Panc1 (cell line): ENCODE data around the gene ITGB3. TPM values are rescaled to one million over a fixed set of nuclear protein-coding genes. Genes with fewer than 3 reads are reported as not detected.

Experiments
- ATAC-seq: fragments of 200-7000 bp; cut with Tn5 transposase; 2 replicates; pipeline ENCODE4 v1.9.1; 2020; ENCODE audit warnings: mild to moderate bottlenecking, moderate library complexity
- BruUV-seq: library from RNA; stranded (reverse); fragments of 400-500 nt; replicated peaks from 2 replicates; lab custom pipeline; 2021; lab: Mats Ljungman, UMichigan
- CTCF ChIA-PET: fragments of 300-600 bp; sonication (Branson Sonifier 250); formaldehyde crosslinking; loops from one replicate; lab custom pipeline; 2022; ENCODE audit warnings: antibody characterized with exemption; lab: Charles Lee
- POLR2A ChIA-PET: fragments of 300-600 bp; sonication (Branson Sonifier 250); formaldehyde crosslinking; loops from one replicate; lab custom pipeline; 2022; ENCODE audit warnings: antibody characterized with exemption; lab: Charles Lee
- DNase-seq: peaks from one replicate; pipeline ENCODE4 v3.0.0-alpha.2; 2010; ENCODE audit warnings: low read depth, low spot score
- H3K27ac ChIP-seq: 2 replicates; pipeline ENCODE4 v1.5.1; 2011; ENCODE audit warnings: mild to moderate bottlenecking, low read length, inconsistent platforms
- H3K27me3 ChIP-seq: fragments of 200-500 bp; sonication (Bioruptor generic); 2 replicates; pipeline ENCODE4 v1.6.0; 2014; ENCODE audit warnings: low read length, inconsistent platforms; ENCODE audit not compliant: control insufficient read depth, insufficient read depth
- H3K36me3 ChIP-seq: fragments of 200-500 bp; sonication (Bioruptor generic); 2 replicates; pipeline ENCODE4 v1.5.1; 2014; ENCODE audit warnings: inconsistent platforms, mild to moderate bottlenecking, low read length, moderate library complexity; ENCODE audit not compliant: control insufficient read depth, insufficient read depth
- H3K4me1 ChIP-seq: 2 replicates; pipeline ENCODE4 v1.5.1; 2011; ENCODE audit warnings: inconsistent platforms, mild to moderate bottlenecking, low read length, moderate library complexity; ENCODE audit not compliant: control insufficient read depth, insufficient read depth
- H3K4me3 ChIP-seq, 2 experiments: 2 replicates each; pipeline ENCODE4 v1.5.1; 2011 to 2012; ENCODE audit warnings: low read depth in 2 of 2, low read length in 2 of 2, mild to moderate bottlenecking in 2 of 2, inconsistent platforms in 1 of 2, moderate library complexity in 1 of 2
- H3K9me3 ChIP-seq: fragments of 200-500 bp; sonication (Bioruptor generic); 2 replicates; pipeline ENCODE4 v1.5.1; 2014; ENCODE audit warnings: low read depth, mild to moderate bottlenecking, inconsistent platforms, low read length, moderate library complexity; ENCODE audit not compliant: control insufficient read depth, insufficient read depth
- POLR2AphosphoS5 ChIP-seq: IDR thresholded peaks from 2 replicates; pipeline ENCODE4 v1.6.1; 2012; ENCODE audit warnings: mild to moderate bottlenecking, low read depth, low read length, moderate library complexity
- SIN3A ChIP-seq: IDR thresholded peaks from 2 replicates; pipeline ENCODE4 v1.6.1; 2012; ENCODE audit warnings: low read depth, mild to moderate bottlenecking, low read length, moderate library complexity, borderline replicate concordance; ENCODE audit not compliant: insufficient read depth
- TCF7L2 ChIP-seq: IDR thresholded peaks from 2 replicates; pipeline ENCODE4 v1.6.1; 2011; ENCODE audit warnings: mild to moderate bottlenecking, low read depth, low read length, inconsistent platforms
- in situ Hi-C: cut with HindIII; loops from 2 replicates; pipeline ENCODE4 v1.10.0; 2016; ENCODE audit warnings: low sequenced_read_pairs, low pct_unique_long_range_greater_than_20kb
- intact Hi-C: fragments of 100-400 bp; cut with micrococcal nuclease; formaldehyde crosslinking; loops from one replicate; pipeline ENCODE4 v1.10.0; 2022; ENCODE audit not compliant: unreplicated experiment
- total RNA-seq: library from RNA; stranded (reverse); gene quantifications from one replicate; pipeline ENCODE4 v1.2.1, GENCODE V29; 2021; ENCODE audit not compliant: unreplicated experiment
- TF ChIP-seq, protein P1 (sequence below), 2 experiments: IDR thresholded peaks; 2 replicates each; pipeline ENCODE4 v1.6.1; 2011 to 2012; ENCODE audit warnings: low read depth in 2 of 2, control low read depth in 1 of 2, low read length in 1 of 2, mild to moderate bottlenecking in 1 of 2, moderate library complexity in 1 of 2; ENCODE audit not compliant: insufficient read depth in 1 of 2
- TF ChIP-seq, protein P2 (sequence below): fragments of 450-650 bp; IDR thresholded peaks from 2 replicates; pipeline ENCODE4 v1.5.1; 2017; ENCODE audit warnings: mild to moderate bottlenecking

ITGB3 gene
- total RNA-seq, 1 experiment from 2014 or later, result 17.6 TPM

DNA sequence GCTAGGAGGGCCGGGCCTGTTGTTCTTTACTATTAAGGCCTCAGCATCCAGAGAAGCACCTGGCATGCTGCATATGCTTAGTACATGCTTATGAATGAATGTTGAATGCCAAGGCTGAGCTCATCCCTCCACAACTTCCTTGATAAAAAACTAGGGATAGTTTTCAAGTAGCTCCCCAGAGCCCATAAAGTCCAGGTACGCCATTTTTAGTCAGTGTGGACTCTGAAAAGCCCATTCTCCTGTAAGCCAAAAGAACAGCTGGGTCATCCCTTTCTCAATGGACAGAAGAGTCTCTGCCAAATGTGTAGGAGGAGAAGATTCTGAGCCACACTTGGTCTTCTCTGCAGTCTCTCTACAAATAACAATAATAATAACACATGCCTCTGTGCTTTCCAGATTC lies 8.9 kb upstream of the ITGB3 start:
- CTCF ChIA-PET, result no interaction called here
- H3K4me3 ChIP-seq, result no peak overlapping the region
- peaks cover 2% of the 10 kb centered on the region; the same call in 1 of the 2 replicates for H3K4me1 ChIP-seq
- H3K27ac ChIP-seq, result no peak overlapping the region
- no peaks in the 10 kb centered on the region for H3K36me3 ChIP-seq
- H3K27me3 ChIP-seq, result no peaks in the 10 kb centered on the region
- no peaks in the 10 kb centered on the region for H3K9me3 ChIP-seq
- POLR2A ChIA-PET, result no interaction called here
- DNase-seq (no peak), ATAC-seq (no peak)
- no TSS peak for BruUV-seq
- in situ Hi-C loops, result no loop called here
- intact Hi-C loops, result no loop called here
- TF ChIP-seq, protein P1, sequence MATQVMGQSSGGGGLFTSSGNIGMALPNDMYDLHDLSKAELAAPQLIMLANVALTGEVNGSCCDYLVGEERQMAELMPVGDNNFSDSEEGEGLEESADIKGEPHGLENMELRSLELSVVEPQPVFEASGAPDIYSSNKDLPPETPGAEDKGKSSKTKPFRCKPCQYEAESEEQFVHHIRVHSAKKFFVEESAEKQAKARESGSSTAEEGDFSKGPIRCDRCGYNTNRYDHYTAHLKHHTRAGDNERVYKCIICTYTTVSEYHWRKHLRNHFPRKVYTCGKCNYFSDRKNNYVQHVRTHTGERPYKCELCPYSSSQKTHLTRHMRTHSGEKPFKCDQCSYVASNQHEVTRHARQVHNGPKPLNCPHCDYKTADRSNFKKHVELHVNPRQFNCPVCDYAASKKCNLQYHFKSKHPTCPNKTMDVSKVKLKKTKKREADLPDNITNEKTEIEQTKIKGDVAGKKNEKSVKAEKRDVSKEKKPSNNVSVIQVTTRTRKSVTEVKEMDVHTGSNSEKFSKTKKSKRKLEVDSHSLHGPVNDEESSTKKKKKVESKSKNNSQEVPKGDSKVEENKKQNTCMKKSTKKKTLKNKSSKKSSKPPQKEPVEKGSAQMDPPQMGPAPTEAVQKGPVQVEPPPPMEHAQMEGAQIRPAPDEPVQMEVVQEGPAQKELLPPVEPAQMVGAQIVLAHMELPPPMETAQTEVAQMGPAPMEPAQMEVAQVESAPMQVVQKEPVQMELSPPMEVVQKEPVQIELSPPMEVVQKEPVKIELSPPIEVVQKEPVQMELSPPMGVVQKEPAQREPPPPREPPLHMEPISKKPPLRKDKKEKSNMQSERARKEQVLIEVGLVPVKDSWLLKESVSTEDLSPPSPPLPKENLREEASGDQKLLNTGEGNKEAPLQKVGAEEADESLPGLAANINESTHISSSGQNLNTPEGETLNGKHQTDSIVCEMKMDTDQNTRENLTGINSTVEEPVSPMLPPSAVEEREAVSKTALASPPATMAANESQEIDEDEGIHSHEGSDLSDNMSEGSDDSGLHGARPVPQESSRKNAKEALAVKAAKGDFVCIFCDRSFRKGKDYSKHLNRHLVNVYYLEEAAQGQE (IDR thresholded peaks at IDR 0.05; ENCODE audit: insufficient read depth in 1 of 2, low read depth in 2 of 2, low read length in 1 of 2), result no peak
- TF ChIP-seq POLR2AphosphoS5 (no peak), TCF7L2 (no peak), SIN3A (no peak)
- TF ChIP-seq, protein P2, sequence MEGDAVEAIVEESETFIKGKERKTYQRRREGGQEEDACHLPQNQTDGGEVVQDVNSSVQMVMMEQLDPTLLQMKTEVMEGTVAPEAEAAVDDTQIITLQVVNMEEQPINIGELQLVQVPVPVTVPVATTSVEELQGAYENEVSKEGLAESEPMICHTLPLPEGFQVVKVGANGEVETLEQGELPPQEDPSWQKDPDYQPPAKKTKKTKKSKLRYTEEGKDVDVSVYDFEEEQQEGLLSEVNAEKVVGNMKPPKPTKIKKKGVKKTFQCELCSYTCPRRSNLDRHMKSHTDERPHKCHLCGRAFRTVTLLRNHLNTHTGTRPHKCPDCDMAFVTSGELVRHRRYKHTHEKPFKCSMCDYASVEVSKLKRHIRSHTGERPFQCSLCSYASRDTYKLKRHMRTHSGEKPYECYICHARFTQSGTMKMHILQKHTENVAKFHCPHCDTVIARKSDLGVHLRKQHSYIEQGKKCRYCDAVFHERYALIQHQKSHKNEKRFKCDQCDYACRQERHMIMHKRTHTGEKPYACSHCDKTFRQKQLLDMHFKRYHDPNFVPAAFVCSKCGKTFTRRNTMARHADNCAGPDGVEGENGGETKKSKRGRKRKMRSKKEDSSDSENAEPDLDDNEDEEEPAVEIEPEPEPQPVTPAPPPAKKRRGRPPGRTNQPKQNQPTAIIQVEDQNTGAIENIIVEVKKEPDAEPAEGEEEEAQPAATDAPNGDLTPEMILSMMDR, result no peak

DNA sequence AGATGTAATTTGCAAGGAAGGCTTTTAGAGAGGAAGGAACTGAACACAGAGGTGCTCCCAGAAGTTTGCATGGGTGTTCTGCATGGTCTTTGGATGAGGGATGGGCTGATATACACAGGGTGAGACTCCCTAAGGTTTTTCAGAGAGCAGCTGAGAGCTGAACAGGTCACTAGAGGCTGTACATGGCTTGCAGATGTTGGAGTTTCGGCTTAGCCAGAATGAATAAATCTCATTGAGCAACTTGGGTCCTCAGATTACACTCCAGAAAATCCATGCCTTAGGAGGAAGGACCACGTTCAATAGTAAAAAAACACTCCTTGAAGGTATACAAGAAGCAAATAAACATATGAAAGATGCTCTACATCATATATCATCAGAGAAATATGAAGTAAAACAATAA lies 7.5 kb upstream of the ITGB3 start:
- no peak for ATAC-seq
- DNase-seq, result no peak
- H3K4me1 ChIP-seq, result no peaks in the 10 kb centered on the region
- no peak overlapping the region for H3K4me3 ChIP-seq
- BruUV-seq, result no TSS peak
- H3K27ac ChIP-seq, result no peak overlapping the region
- no peaks in the 10 kb centered on the region for H3K27me3 ChIP-seq
- POLR2A ChIA-PET, result no interaction called here
- TF ChIP-seq SIN3A (no peak), POLR2AphosphoS5 (no peak), TCF7L2 (no peak)
- TF ChIP-seq, protein P1 (IDR thresholded peaks at IDR 0.05; ENCODE audit: insufficient read depth in 1 of 2, low read depth in 2 of 2, low read length in 1 of 2), result no peak
- TF ChIP-seq, protein P2, result no peak
- no peaks in the 10 kb centered on the region for H3K36me3 ChIP-seq
- intact Hi-C loops, result no loop called here
- CTCF ChIA-PET, result no interaction called here
- H3K9me3 ChIP-seq, result no peaks in the 10 kb centered on the region
- in situ Hi-C loops, result no loop called here
